ENCODE measurements around the gene HPDL.

DNA sequence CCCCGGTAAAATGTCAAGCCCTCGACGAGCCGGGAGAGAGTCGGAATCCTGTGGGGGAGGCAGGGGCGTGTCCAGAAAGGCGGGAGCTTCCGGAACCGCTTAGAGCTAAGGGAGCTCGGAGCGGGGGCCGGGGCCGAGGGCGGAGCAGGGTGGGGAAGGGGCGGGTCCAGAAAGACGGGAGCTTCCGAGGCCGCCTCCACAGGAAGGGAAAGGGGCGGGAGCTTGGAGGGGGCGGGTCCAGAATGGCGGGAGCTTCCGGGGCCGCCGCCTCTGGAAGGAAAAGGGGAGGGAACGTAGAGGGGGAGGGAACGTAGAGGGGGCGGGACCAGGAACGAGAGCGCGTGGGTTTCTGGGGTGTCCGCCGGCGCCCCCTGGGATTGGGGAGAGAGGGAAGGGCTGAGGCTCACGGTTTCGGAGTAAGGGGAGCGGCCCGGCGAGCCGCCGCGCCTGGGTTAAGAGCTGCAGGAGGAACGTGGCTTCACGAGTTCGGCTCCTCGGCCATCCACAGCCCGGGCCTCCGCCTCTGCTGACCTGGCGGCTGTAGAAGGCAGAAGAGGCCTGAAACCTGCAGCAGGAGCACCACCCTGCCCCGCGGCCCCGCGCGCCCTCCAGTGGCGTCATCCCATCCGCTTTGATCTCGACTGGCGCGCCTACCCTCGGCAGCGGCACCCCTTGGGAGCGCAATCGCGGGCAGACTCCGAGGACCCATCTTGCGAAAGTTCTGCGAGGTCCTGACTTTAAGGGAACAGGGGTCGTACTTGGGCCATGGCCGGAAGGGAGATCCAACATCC, 23.0 kb upstream of the HPDL start:
- TF ChIP-seq EZH2phosphoT487 (conservative IDR thresholded peaks at IDR 0.05; ENCODE audit: low read length): no peak
- TF ChIP-seq, protein P1, sequence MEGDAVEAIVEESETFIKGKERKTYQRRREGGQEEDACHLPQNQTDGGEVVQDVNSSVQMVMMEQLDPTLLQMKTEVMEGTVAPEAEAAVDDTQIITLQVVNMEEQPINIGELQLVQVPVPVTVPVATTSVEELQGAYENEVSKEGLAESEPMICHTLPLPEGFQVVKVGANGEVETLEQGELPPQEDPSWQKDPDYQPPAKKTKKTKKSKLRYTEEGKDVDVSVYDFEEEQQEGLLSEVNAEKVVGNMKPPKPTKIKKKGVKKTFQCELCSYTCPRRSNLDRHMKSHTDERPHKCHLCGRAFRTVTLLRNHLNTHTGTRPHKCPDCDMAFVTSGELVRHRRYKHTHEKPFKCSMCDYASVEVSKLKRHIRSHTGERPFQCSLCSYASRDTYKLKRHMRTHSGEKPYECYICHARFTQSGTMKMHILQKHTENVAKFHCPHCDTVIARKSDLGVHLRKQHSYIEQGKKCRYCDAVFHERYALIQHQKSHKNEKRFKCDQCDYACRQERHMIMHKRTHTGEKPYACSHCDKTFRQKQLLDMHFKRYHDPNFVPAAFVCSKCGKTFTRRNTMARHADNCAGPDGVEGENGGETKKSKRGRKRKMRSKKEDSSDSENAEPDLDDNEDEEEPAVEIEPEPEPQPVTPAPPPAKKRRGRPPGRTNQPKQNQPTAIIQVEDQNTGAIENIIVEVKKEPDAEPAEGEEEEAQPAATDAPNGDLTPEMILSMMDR (IDR thresholded peaks at IDR 0.05; ENCODE audit: insufficient read depth, low read length, poor library complexity, severe bottlenecking): peak; percentile 81

Measured in SU-DHL-6 (cell line).